A549 (cell line): Measurements from ENCODE around the gene FANCM.

Experiments
- EP300 ChIP-seq, 2 experiments: fragments of >200 bp; sonication (Bioruptor Twin); formaldehyde crosslinking; IDR thresholded peaks; 2 replicates in 1 of 2; 3 replicates in 1 of 2; pipeline ENCODE4 v1.6.1; 2016 to 2017
- ESRRA ChIP-seq: fragments of 150-350 bp; IDR thresholded peaks from 2 replicates; pipeline ENCODE4 v1.6.1; 2014; ENCODE audit warnings: mild to moderate bottlenecking, low read length, borderline replicate concordance
- RARB ChIP-seq: fragments of 250-450 bp; sonication (Bioruptor Pico); IDR thresholded peaks from 2 replicates; pipeline ENCODE4 v1.8.0; 2021; ENCODE audit warnings: mild to moderate bottlenecking, moderate library complexity

GRCh38 chr14:45181329-45181728, 45.6 kb downstream of the FANCM start:
- no peak for TF ChIP-seq ESRRA
- no peak for TF ChIP-seq RARB (CRISPR knock-in tag)
- no peak for TF ChIP-seq EP300 (IDR thresholded peaks at IDR 0.05)
